HG02943 (cell line): Measurements from ENCODE around the gene ARHGEF4.
A peak's percentile ranks its signal among the peaks of the same experiment; 100 is the strongest.
"Not testable (repeated sequence)": the region's sequence is repeated elsewhere in the genome, so short reads cannot be mapped to it uniquely, and the experiment has no call there.

Experiments
- ATAC-seq: cut with Tn5 transposase; IDR thresholded peaks from one replicate; pipeline ENCODE4 v1.9.1; 2021; ENCODE audit warnings: mild to moderate bottlenecking, low read depth, moderate library complexity; ENCODE audit not compliant: unreplicated experiment

ARHGEF4 gene

GRCh38 chr2:131064589-131065512 is 228.1 kb downstream of the ARHGEF4 start:
- ATAC-seq, result no peak

GRCh38 chr2:131067465-131068125 is 230.9 kb downstream of the ARHGEF4 start:
- no peak for ATAC-seq

- not testable (repeated sequence) for ATAC-seq
These were observed 231.5 kb downstream of the ARHGEF4 start for GRCh38 chr2:131068172-131068571.

- ATAC-seq, result not testable (repeated sequence)
These were observed 238.9 kb downstream of the ARHGEF4 start for GRCh38 chr2:131075578-131075977.

GRCh38 chr2:131076707-131077106 is 240.0 kb downstream of the ARHGEF4 start:
- ATAC-seq, result no peak

GRCh38 chr2:131077182-131077846 is 240.6 kb downstream of the ARHGEF4 start:
- ATAC-seq, result no peak

GRCh38 chr2:131077966-131078365 is 241.3 kb downstream of the ARHGEF4 start:
- no peak for ATAC-seq

- not testable (repeated sequence) for ATAC-seq
These were observed 243.2 kb downstream of the ARHGEF4 start for GRCh38 chr2:131079931-131080330.

- no peak for ATAC-seq
These were observed 244.5 kb downstream of the ARHGEF4 start for GRCh38 chr2:131081190-131081589.

GRCh38 chr2:131085646-131086045 is 248.9 kb downstream of the ARHGEF4 start:
- ATAC-seq, result no peak

- no peak for ATAC-seq
These were observed 255.8 kb downstream of the ARHGEF4 start for GRCh38 chr2:131092458-131093005.

GRCh38 chr2:131093006-131093695 is 256.4 kb downstream of the ARHGEF4 start, which contains the start of gene FAM168B:
TSS of gene FAM168B (minus strand) at chr2:131093460. CDS start at chr2:131082646, 10,814 bp downstream.
- peak; percentile 77 for ATAC-seq

GRCh38 chr2:131093696-131094462 is 257.2 kb downstream of the ARHGEF4 start:
- peak; percentile 67 for ATAC-seq

GRCh38 chr2:131094463-131095281 is 258.0 kb downstream of the ARHGEF4 start:
- no peak for ATAC-seq
